HTERT RPE-1 (cell line): ENCODE data around the gene ATAD1.
"Not testable (repeated sequence)": the region's sequence is repeated elsewhere in the genome, so short reads cannot be mapped to it uniquely, and the experiment has no call there.

Experiments used
- in situ Hi-C: fragments of 300-500 bp; cut with MboI; formaldehyde crosslinking; loops from 4 replicates; pipeline ENCODE4 v1.14.3; 2020; ENCODE audit warnings: low sequenced_read_pairs

Gene ATAD1

DNA sequence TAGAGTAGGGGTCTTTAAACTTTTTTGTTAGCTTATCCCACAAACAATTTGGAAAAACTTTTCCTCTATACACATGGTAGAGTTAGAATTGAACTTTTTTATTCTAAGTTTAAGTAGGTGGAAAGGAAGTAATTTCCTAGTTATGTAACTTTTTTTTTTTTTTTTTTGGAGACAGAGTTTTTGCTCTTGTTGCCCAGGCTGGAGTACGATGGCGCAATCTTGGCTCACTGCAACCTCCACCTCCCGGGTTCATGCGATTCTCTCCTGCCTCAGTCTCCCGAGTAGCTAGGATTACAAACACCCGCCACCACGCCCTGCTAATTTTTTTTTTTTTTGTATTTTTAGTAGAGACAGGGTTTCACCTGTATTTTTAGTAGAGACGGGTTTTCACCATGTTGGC, 28.7 kb upstream of the ATAD1 start:
- in situ Hi-C loops: not testable (repeated sequence)

DNA sequence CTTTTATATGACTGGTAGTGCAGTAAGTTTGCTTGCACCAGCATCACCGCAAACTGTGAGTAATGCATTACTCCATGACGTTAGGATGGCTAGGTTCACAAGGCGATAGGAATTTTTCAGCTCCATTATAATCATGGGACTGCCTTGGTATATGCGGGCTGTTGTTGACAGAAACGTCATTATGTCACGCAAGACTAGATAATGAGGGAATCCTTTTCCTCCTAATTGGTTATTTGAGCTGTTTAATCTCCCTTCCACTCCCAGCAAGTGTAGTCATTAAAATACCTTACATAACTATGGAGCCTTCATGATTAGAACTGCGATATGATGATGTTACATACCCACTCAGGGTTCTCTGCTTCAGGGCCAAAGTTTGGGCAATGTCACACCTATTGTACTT, 28.0 kb upstream of the ATAD1 start:
- in situ Hi-C loops: no loop called here

DNA sequence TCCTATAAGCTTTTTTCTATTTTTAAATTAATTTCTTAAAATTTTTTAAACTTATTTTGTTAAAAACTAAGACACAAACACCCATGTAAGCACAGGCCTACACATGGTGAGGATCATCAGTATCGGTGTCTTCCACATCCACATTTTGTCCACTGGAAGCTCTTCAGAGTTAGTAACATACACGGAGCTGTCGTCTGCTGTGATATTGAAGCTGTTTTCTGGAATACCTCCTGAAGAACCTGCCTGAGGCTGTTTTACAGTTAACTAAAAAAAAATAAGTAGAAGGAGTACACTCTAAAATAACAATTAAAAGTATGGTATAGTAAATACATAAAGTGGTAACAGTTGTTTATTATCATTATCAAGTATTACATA, 27.6 kb upstream of the ATAD1 start:
- in situ Hi-C loops: no loop called here

DNA sequence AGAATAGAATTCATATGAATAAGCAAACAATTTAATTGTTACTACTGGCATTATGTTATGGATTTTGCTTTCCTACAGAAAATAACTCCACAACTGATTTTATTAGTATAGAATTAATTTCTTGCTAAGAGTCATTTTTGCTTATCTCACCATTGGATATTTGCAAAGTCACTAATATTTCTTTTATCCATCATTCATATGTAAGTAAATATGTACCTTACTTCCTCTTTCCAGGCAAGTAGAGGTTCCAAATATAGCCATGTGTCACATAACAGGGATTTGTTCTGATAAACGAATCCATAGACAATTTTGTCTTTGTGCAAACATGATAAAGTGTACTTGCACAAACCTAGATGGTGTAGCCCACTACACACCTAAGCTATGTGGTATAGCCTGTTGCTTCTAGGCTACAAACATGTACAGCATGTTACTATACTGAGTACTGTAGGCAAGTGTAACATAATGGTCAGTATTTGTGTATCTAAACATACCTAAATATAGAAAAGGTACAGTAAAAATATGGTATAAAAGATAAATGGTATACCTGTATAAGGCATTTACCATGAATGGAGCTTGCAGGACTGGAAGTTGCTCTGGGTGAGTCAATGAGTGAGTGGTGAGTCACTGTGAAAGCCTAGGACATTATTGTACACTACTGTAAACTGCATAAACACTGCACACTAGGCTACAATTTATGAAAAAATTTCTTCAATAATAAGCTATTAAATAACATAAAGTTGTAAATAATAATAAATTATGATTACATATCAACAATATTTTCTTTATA, 27.0 kb upstream of the ATAD1 start:
- in situ Hi-C loops: no loop called here

DNA sequence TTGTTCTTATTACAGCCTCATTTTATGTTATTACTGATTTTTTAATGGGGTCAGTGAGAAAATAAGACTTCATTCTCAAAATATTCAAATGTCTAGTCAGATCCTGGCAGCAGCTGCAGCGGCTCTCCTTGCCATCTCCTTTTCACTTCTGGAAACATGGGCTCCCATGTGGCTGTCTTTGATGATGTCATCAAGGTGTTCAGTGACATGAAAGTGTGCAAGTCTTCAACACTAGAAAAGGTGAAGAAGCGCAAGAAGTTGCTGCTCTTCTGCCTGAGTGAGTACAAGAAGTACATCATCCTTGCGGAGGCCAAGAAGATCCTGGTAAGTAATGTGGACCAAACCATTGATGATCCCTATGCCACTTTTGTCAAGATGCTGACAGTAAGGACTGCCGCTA, 25.7 kb upstream of the ATAD1 start:
- in situ Hi-C loops: no loop called here

DNA sequence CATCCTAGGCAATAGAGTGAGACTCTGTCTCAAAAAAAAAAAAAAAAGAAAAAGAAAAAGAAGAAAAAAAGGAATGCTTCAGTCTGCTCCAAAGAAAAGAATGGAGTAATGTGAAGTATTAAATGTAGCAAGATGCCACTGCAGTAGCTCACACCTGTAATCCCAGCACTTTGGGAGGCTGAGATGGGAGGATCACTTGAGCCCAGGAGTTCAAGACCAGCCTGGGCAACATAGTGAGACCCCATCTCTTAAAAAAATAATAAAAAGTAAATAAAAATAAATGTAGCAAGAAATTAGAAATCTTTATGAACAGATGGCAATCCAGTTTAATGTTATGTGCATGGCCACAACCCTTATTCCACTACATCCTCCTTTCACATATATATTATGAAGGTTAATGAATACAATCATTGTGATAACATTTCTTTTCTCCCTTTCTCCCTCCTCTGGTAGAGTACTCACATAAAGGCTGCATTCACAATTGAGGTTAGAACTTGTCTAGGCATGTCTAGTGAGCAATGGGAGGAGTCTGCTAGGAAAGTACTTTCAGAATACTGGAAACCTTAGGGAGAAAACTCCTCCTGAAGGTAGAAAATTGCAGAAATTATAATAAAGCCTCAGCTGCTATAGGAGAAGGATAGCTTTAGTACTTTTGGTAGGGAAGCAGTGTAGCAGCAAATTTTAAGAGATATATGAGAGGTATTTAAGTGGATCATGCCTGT, 24.9 kb upstream of the ATAD1 start:
- in situ Hi-C loops: no loop called here

DNA sequence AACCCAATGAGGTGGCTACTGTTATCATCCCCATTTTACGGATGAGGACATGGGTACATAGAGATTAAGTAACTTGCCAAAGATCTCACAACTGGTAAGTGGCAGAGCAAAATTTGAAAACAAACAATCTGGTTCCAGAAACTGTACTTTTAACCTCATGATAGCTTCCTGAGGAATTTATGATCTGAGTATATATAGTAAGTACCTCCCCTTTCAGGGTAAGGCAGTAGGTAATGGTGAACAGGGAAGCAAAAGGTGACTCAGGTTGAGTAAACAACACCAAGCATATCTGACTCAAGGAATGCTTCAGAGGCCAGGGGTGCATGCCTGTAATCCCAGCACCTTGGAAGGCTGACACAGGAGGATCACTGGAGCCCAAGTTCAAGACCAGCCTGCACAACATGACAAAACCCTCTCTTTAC, 24.2 kb upstream of the ATAD1 start:
- in situ Hi-C loops: no loop called here

DNA sequence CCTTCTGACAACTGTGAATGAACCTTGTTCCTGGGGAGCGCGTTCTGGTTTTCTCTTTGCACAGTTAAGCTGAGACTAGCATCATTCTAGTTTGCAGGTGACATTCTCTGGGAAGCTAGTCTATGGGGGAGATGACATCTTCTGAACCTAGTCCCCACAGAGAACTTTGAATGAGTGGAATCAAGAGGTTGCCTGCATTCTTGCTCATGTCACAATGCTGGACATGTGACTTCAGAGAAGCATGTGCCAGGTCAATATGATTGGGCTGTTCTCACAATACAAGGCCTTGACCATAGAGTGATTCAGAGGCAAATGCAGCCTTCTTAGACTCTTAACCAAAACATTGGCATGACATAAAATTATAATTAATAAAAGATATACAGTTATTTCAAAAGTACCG, 23.2 kb upstream of the ATAD1 start:
- in situ Hi-C loops: no loop called here

DNA sequence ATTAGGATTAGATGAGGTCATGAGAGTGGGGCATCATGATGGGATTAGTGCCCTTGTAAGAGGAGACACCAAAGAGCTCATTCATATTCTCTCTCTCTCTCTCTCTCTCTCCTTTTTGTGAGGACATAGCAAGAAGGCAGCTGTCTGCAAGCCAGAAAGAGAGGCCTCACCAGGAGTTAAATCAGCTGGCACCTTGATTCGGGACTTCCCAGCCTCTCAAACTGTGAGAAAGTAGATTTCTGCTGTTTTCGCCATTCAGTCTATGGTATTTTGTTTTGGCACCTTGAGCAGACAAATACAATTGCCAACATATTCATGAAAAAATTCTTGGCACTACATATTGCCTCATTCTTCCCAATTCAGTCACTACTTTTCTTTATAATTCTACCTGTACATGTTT, 20.6 kb upstream of the ATAD1 start:
- in situ Hi-C loops: no loop called here

DNA sequence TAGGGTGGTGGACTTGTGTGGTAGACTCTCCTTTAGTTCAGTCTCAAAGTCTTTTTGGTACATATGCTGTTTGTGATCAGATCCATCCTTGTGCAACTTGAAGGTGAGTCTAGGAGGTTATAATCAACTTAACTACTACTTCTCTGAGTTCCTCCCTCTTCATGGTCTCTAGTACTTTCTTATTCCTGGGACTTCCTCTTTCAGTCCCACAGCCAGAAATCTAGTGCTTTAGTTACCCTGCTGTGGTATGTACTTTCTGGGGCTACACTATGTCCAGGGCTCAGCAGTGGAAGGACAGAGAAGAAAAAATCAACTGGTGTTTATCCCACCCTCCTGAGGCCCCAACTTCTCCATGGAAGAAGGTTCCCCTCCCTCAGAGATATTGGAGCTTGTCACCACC, 19.4 kb upstream of the ATAD1 start:
- in situ Hi-C loops: no loop called here

DNA sequence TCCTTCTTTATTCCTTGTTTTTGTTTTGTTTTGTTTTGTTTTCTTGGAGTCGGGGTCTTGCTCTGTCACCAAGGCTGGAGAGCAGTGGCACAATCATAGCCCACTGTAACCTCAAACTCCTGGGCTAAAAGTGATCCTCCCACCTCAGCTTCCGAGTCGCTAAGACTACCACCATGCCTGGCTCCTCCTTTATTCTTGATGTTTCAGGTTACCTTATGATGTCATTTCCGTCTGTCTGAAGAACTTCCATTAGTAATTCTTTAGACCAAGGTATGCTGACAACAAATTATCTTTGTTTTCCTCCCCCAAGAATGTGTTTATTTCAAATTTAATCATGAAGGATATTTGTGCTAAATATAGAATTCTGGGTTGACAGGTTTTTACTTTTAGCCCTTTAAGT, 18.1 kb upstream of the ATAD1 start:
- in situ Hi-C loops: no loop called here

DNA sequence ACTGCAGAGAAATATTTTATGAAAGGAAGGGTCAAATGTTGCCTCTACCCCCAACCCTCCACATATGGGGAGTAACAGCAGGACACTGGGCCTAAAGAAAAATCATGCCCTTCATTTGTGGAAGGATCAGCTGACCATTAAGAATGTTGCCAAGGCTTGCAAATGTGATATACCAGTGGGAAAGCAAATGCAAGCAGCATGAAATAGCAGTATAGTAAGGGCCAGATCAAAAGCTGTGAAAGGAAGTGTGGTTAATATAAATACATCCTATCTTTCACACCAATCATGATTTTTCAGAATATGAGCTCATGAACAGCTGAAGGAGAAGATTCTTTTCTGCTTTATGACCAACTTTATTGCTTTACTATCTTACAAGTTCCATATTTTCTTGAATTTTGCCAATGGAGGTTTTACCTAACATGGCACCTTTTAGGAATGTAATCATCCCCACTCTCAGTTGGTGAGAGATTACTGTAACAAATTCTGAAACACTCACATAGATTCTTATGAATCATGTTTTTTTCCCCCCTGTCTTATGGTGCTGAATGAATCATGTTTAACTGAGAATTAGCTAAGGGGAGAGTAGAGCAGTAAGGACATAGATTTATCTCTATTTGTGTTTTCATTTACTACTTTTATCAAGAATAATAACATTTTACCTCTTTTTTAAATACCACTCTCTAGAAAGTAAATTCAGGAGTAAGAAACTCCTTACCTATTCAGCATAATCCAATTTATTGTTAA, 12.1 kb upstream of the ATAD1 start:
- in situ Hi-C loops: no loop called here

DNA sequence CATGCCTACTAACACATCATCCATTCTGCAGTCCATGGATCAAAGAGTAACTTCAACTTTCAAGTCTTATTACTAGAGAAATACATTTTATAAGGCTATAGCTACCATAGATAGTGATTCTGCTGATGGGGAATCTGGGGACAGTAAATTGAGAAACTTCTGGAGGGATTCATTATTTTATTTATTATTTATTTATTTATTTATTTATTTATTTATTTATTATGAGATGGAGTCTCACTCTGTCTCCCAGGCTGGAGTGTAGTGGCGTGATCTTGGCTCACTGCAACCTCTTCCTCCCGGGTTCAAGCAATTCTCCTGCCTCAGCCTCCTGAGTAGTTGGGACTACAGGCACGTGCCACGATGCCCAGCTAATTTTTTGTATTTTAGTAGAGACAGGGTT, 11.0 kb upstream of the ATAD1 start:
- in situ Hi-C loops: not testable (repeated sequence)

DNA sequence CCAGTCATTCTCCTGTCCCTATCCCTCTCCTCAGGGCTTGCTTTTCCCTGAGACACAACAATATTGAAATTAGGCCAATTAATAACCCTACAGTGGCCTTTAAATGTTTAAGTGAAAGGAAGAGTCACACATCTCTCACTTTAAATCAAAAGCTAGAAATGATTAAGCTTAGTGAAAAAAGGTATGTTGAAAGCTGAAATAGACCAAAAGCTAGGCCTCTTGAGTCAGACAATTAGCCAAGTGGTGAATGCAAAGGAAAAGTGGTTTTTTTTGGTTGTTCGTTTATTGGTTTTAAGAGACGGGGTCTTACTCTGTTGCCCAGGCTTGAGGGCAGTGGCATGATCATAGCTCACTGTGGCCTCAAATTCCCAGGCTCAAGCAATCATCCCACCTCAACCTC, 9.7 kb upstream of the ATAD1 start:
- in situ Hi-C loops: no loop called here

DNA sequence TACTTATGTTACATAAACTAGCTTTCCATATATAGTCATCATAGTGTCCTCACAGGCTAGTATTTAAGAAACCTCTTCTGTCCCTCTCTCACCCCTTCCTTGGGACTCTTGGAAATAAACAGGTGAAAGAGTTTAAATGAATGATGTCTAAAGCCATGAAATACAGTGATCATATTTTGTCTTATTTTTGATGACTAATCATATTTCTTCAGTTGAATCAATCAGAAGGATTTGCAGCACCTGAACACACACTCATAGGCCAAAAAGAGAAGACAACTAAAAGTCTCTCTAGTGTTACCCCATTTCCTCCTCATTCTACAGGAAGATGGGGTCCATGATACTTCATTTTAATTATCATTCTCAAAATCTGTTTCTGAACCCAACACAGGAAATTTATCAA, 8.6 kb upstream of the ATAD1 start:
- in situ Hi-C loops: no loop called here

DNA sequence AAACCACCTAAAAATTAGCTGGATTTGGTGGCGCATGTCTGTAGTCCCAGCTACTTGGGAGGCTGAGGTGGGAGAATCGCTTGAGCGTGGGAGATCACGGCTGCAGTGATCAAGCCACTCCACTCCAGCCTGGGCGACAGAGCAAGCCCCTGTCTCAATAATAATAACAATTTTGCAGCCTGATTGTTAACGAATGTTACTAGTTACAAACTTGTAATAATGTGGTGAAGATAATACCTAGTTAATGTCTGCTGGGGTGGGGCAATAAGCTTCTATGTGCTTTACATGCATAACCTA, 1.2 kb upstream of the ATAD1 start:
- in situ Hi-C loops: no loop called here

DNA sequence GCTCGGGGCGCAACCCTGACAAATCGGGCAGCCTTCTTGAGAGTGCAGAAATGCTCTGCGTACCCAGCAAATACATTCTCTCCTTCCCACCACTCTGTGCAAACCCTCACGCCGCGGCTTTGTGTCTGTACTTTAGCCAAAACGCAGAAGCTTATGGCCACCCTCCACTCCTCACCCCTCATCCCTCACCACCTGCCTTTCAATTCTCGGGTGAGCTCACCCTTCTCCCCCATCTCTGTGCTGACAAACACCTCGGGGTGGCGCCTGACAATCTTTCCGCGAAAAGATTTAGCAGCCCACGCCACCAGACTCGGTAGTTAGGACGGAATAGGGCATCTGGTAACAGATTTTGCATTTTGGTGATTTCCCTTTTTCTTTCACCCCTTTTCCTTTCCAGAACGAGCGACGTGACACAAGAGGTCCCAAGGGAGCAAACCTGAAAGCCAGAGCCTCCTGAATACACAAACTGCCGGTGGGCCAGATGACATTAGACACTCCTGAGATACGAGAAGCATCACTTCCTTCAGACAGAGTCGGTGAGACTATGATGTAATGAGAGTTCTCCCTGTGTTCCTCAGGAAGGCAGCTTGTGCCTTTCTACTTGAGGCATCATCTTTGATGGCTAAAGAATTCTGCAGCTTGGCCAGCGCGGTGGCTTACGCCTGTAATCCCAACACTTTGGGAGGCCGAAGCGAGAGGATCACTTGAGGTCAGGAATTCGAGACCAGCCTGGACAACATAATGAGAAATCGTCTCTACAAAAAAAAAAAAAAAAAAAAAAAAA, 671 bp upstream of the ATAD1 start:
- in situ Hi-C loops: no loop called here

DNA sequence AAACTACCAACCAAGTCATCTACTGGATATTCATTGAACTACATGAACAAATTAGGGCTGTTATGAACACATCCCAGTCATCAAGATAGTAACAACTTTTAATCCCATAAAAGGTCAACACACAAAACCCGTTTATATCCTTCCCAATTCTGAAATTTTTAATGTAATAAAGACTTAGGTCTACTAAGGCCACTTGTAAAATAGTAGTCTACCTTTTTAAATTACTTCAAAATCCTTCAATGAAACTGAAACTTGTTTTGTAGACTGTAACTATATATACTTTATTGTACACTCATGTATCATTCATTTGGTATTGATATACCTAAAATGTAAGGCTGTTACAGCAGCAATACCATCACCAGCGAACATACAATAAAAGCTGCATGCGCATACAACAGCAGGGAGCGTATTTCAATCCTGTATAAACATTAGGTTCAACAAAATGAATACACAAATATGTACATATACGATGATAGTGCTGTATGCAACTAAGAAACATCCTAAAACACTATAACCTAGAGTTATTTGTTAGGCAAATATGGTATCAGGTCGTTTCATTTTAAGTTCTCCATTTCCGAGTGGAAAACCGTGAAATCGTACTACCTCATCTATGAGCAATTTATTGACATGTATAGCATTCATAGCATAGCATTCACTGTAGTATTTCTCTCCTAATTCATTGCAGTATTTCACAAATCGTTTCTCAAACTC, 973 bp downstream of the ATAD1 start:
- in situ Hi-C loops: no loop called here

DNA sequence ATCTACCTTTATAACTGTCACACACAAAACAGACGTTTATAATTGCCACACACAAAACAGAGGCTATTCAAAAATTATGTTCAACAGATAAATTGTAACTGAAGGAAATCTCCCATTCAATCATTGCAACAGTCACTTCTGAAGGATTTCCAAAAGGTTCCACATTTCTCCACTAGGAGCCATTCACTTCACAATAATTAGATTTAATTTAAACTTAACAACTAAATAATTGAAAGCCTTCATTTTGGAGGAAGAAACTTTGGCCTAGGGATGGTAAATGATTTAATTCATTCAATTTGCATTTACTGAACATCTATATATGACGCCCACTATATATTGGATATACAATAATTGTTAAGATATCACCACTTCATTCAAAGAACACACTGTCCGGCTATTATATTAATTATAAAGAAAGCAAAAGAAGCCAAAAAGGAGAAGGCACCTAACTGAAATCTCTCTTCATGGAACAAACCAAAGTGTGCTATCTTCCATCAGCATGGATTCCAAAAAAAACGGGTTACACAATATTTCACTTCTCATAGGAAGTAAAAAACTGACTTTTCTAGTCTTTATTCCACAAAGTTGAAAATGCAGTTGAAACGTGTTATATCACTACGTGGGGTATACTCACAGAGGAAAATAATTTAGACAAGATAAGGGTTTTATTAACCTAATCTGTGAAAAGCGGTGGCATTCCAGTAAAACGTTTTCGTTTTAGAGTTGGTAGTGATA, 1.7 kb downstream of the ATAD1 start:
- in situ Hi-C loops: no loop called here

DNA sequence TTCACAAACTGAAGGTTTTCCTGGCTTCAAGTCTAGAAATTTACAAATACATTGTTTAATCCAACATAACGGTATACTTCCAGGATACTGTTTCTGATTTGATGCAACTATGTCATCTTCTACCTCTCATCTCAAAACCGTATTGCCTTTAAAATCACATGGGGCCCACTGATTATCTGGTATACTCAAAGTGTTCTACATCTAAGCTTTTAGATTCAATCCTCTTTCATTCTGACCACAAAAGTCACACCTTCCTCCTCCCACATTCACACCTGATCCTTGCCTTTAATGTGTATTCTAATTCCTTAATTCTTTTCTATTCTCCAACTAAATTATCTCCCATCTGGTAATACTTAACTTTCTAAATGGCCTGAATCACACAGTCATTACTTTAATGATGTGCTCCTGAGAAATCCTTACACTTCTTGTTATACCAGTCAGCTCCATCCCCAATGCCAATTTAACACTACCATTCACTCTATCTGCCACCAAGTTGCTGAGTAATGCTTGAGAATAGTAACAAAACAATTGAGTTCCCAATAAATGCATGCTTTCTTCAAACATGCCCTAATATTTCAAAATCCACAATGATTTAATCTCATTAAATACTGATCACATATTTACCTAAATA, 13.0 kb downstream of the ATAD1 start:
- in situ Hi-C loops: no loop called here
